HL-60 (cell line): ENCODE results near the gene SMPD1.

Source experiments
- GABPA ChIP-seq: IDR thresholded peaks from 2 replicates; pipeline ENCODE4 v1.6.1; 2012; ENCODE audit warnings: low read depth
- POLR2AphosphoS5 ChIP-seq: IDR thresholded peaks from 2 replicates; pipeline ENCODE4 v1.6.1; 2012; ENCODE audit warnings: low read depth
- TF ChIP-seq, protein P1 (sequence below): IDR thresholded peaks from one replicate; pipeline ENCODE4 v1.5.1; 2011; ENCODE audit warnings: low read length, control low read depth, inconsistent platforms; ENCODE audit not compliant: insufficient read depth
- TF ChIP-seq, protein P2 (sequence below): IDR thresholded peaks from 2 replicates; pipeline ENCODE4 v1.6.1; 2012; ENCODE audit warnings: low read depth; ENCODE audit not compliant: insufficient replicate concordance

DNA sequence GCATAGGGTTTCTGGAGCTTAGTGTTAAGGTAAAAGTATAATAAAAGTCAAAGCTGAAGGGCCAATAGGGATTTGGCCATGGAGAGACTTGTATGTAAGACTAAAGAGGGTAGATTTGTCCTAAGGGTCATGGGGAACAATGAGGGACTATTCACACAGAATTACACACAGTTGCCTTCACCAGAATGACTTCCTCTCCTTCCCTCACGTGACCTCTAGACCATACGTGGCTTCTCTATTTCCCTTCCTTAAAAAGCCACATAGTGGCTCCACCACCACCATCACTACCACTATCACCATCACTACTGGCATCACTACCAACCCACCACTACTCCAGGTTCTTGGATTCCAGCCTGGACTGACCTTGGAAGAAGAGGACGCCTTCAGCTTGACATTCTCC, 47.7 kb downstream of the SMPD1 start:
- TF ChIP-seq POLR2AphosphoS5 (no peak), GABPA (no peak)
- TF ChIP-seq, protein P1, sequence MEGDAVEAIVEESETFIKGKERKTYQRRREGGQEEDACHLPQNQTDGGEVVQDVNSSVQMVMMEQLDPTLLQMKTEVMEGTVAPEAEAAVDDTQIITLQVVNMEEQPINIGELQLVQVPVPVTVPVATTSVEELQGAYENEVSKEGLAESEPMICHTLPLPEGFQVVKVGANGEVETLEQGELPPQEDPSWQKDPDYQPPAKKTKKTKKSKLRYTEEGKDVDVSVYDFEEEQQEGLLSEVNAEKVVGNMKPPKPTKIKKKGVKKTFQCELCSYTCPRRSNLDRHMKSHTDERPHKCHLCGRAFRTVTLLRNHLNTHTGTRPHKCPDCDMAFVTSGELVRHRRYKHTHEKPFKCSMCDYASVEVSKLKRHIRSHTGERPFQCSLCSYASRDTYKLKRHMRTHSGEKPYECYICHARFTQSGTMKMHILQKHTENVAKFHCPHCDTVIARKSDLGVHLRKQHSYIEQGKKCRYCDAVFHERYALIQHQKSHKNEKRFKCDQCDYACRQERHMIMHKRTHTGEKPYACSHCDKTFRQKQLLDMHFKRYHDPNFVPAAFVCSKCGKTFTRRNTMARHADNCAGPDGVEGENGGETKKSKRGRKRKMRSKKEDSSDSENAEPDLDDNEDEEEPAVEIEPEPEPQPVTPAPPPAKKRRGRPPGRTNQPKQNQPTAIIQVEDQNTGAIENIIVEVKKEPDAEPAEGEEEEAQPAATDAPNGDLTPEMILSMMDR = no peak
- TF ChIP-seq, protein P2, sequence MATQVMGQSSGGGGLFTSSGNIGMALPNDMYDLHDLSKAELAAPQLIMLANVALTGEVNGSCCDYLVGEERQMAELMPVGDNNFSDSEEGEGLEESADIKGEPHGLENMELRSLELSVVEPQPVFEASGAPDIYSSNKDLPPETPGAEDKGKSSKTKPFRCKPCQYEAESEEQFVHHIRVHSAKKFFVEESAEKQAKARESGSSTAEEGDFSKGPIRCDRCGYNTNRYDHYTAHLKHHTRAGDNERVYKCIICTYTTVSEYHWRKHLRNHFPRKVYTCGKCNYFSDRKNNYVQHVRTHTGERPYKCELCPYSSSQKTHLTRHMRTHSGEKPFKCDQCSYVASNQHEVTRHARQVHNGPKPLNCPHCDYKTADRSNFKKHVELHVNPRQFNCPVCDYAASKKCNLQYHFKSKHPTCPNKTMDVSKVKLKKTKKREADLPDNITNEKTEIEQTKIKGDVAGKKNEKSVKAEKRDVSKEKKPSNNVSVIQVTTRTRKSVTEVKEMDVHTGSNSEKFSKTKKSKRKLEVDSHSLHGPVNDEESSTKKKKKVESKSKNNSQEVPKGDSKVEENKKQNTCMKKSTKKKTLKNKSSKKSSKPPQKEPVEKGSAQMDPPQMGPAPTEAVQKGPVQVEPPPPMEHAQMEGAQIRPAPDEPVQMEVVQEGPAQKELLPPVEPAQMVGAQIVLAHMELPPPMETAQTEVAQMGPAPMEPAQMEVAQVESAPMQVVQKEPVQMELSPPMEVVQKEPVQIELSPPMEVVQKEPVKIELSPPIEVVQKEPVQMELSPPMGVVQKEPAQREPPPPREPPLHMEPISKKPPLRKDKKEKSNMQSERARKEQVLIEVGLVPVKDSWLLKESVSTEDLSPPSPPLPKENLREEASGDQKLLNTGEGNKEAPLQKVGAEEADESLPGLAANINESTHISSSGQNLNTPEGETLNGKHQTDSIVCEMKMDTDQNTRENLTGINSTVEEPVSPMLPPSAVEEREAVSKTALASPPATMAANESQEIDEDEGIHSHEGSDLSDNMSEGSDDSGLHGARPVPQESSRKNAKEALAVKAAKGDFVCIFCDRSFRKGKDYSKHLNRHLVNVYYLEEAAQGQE = no peak
